KOPT-K1 (cell line): ENCODE measurements around the gene VPS51.
A peak's percentile ranks its signal among the peaks of the same experiment; 100 is the strongest.

Source experiments
- H3K27ac ChIP-seq: fragments of 200-600 bp; sonication (generic); 2 replicates; pipeline ENCODE4 v1.5.1; 2016; ENCODE audit warnings: antibody characterized with exemption, mild to moderate bottlenecking, low read depth, low read length; ENCODE audit not compliant: poor library complexity, severe bottlenecking
- H3K36me3 ChIP-seq: fragments of 200-600 bp; sonication (generic); 2 replicates; pipeline ENCODE4 v1.5.1; 2017; ENCODE audit warnings: antibody characterized with exemption, mild to moderate bottlenecking, low read length, moderate library complexity; ENCODE audit not compliant: insufficient read depth
- H3K9me3 ChIP-seq: fragments of 200-600 bp; sonication (generic); 2 replicates; pipeline ENCODE4 v1.5.1; 2017; ENCODE audit warnings: antibody characterized with exemption, low read length, mild to moderate bottlenecking; ENCODE audit not compliant: insufficient read depth, poor library complexity, severe bottlenecking

VPS51 gene

DNA sequence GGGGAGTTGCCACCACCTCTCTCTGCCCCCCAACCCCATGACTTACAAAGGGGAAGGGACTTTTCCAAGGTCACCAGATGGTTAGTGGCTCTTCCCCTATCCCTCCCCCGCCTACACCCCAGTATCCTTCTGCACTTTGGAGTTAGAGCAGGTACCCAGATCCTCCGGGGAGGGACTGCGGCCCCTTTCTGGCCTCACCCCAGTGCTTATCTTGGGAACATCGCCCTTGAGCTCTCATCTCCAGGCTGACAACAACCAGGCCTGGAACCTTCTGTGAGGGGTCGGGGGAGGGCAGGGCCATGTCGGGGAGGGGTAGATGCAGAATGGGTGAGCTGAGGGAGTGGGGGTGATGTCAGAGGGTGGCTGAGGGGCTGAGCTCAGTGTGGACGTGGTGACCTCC is 30.2 kb upstream of the VPS51 start:
- Histone ChIP-seq H3K36me3 (no peaks in the 10 kb centered on the region), H3K27ac (no peak overlapping the region), H3K9me3 (no peaks in the 10 kb centered on the region)

DNA sequence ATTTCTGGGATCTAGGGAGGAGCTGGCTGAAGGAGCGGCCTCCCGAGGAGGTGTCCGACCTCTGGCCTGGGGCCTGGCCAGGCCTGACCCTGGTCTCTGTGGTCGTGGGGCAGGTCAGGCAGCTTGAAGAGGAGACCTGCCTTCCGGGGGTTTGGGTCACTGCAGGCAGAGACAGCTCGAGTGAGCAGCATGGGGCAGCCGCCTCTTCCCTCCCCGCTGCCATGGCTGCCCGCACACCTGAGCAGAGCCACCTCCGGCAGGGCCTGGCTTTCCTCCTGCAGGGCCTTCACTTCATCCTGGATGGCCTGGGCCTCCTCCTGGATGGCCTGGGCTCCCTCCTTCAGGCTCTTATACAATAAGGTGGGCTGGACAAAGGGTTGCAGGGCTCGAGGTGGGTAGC is 29.7 kb upstream of the VPS51 start:
- Histone ChIP-seq H3K9me3 (no peaks in the 10 kb centered on the region), H3K36me3 (no peaks in the 10 kb centered on the region), H3K27ac (no peak overlapping the region)

DNA sequence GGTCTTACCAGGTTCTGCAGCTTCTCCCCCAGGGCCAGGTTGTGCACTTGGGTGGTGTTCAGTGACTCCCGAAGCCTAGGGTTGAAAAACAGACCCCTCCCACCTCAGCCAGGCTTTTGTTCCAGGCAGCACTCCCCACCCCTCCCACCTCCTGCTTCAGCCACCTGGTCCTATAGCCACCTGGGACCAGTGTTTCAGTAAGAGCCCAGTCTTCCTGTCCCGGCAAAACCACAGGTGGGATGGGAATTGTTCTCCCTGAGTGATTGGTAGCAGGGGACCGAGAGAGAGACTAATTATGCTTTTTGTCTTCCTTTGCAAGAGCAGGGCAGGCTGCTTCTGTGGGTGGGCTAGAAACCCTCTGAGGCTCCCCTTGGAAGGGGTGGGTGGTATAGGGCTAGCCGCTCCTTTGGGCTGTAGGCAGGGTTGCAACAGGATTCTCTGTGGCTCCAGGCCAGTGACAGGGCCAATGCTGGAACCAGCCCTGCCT is 29.2 kb upstream of the VPS51 start:
- no peak overlapping the region for H3K27ac ChIP-seq
- H3K9me3 ChIP-seq: no peaks in the 10 kb centered on the region
- H3K36me3 ChIP-seq: no peaks in the 10 kb centered on the region

DNA sequence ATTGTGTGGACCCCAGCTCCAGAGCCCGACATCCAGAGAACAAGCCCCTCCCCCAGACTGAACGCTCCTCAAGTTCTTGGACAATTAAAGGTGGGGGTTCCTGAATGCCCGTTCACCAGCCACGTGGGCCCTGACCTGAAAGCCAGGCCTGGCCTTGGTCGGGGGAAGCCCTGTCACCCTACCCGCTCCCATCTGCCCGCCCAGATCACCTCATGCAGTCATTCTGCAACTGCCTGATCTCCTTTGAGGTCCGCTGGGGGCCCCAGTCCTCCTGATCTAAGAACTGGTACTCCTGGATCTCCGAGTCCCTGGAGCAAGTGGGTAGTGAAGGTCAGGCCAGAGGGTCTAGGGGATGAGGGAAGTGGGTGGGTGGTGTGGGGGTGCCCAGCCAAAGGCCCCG is 28.6 kb upstream of the VPS51 start:
- Histone ChIP-seq H3K9me3 (no peaks in the 10 kb centered on the region), H3K27ac (no peak overlapping the region), H3K36me3 (no peaks in the 10 kb centered on the region)

DNA sequence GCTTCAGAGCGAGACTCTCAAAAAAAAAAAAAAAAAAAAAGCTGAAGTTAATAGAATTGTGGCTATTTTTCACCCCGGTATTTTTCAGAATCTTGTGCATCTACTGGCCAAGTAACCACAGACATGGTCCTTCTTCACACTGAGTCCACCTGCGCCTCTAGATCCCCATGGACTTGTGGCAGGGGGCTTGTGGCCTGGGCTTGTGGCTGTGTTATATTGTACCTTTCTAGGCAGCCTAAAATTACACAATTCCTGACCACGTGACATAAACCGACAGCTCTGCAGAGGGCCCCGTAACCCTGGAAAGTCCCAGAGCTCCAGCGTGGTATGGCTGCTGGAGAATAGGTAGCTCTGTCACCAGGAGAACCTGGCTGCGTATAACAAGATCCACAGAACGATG is 26.8 kb upstream of the VPS51 start:
- Histone ChIP-seq H3K36me3 (no peaks in the 10 kb centered on the region), H3K9me3 (no peaks in the 10 kb centered on the region), H3K27ac (no peak overlapping the region)

DNA sequence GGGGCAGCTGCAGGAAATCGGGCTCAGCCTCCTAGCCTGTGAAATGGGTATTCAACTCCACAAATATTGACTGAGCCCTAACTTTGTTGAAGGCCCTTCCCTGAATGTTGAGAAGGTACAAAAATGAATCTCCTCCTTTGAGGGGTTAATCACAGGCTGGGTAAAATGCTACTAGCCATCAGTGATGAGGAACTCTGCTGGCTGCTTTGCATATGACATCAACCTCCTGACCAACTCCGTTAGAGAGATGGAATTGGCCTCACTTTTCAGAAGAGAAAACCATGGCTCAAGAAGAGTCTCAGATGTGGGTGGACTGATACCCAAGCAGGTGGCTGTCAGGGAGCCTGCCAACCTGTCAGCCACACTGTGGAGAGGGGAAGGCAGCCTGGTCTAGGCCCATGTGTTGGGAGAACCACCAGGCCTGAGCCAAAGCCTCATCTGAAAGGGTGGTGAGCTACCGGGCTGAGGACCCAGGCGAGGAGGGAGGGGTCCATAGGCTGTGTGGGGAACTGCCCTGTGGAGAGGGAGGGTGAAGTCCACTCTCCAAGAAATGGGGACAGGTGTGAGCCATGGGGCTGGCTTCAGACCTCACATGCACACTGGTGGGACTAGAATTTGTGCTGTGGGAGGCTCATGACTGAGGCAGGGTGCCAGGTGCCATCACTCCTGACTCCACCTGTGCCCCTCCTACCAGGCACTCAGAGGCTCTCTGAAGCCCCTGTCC is 23.9 kb upstream of the VPS51 start:
- peaks cover 21% of the 10 kb centered on the region for H3K36me3 ChIP-seq
- no peak overlapping the region for H3K27ac ChIP-seq
- no peaks in the 10 kb centered on the region for H3K9me3 ChIP-seq

DNA sequence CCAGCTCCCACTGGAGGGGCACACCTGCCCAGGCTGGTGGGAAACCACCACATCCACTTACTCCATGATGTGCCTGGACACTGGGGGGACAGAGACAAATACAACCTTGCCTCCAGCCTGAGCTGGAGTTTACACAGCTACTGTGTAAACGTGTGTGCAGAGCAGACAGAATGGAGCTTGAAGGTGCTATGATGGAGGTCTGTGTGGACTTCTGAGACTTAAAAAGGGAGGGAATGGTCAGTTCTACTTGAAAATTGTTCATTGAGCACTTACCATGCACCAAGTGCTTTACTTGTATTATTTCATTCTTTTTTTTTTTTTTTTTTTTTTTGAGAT is 23.4 kb upstream of the VPS51 start:
- H3K9me3 ChIP-seq: no peaks in the 10 kb centered on the region
- peaks cover 26% of the 10 kb centered on the region for H3K36me3 ChIP-seq
- no peak overlapping the region for H3K27ac ChIP-seq

DNA sequence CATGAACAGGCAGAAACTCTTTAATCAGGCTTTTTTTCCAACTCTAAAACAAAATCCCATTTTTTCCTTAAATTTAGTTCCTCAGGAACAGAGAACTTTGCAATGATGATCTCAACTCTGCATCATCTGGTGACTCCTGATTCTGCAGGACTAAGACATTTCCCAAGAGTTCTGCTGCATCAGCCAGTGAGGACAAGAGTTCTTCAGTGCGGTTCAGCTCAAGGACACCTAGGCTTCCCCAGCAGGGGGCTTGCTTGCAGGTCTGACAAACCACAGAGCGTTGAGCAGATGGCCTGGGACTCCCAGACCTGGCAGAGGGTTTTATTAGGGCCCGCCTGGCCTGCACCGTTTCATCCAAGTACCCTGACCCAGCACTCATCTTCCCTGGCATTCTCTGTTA is 18.6 kb upstream of the VPS51 start:
- Histone ChIP-seq H3K36me3 (peaks cover 74% of the 10 kb centered on the region), H3K27ac (no peak overlapping the region), H3K9me3 (no peaks in the 10 kb centered on the region)

DNA sequence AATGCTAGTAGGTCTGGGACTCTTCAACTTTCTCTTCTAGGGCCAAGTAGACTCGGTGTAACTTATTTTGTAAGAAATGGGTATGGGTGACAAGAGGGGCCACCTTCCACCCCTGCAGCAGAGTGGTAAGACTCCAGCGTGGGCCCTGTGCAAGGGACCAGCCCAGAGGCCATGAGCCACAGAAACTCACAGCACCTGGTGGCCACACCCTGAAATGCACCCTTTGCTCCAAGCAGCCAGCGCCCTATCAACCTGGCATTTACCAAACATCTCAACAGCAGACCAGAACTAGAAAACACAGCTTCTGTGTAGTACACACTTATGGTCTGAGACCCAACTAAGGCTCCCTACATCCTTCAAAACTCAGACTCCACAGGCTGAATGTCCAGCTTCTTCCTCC is 17.9 kb upstream of the VPS51 start:
- Histone ChIP-seq H3K27ac (no peak overlapping the region), H3K9me3 (no peaks in the 10 kb centered on the region), H3K36me3 (peaks cover 80% of the 10 kb centered on the region)

DNA sequence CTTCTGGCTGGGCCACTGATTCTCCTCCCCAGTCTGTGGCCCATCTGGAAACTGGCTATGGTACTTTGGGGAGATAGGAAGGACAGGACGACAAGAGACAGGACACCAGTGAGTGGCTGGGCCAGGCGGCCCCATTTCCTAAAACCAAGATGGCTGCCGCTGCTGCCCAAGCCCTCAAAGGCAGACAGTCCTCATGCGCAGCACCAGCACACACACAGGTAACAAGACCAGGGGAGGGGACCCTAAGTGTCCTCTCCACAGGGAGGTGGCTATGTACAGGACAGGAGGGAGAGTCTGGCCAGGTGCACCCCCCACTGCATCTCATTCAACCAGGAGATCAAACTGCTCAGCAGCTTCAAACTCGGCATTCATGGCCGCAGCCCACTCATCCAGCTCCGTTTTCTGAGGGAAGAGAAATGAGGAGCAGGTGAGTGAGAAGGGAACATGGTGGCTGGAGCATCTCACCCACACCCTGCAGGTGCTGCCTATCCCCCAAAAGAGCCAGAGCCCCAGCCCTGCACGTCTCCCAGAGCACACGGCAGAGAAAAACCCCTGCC is 17.1 kb upstream of the VPS51 start:
- Histone ChIP-seq H3K36me3 (peaks cover 80% of the 10 kb centered on the region), H3K27ac (no peak overlapping the region), H3K9me3 (no peaks in the 10 kb centered on the region)

DNA sequence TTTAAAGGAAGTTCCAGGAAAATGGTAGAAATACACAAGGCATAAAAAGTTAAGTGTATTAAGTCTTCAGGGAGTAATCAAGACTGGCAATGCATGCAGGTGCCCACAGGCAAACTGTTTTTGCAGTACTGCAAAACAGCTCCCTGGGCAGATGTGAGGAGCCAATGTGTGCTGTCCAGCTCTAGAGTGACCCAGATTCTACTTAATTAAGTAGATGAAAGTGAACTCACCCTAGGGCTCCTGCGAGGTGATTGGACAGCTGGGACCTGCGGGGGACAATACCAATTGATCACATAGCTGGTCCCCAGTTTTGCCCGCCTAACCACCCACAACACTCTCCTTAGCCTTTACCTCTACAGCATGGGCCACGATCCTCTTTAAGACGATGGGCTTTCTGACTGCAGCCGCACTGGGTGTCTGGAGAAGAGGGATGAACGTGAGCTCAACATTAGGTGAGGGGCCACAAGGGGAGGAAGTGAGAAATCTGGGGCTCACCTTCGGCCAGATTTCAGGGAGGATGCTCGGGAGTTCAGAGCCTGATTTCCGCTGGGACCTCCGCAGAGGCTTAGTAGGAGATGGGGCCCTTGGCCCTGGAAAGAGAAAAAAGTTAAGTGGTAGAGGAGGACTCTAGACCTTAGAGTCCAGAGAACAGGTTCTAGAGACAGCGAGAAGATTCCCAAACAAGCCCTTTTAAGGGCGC is 12.7 kb upstream of the VPS51 start:
- no peaks in the 10 kb centered on the region for H3K9me3 ChIP-seq
- peaks cover 80% of the 10 kb centered on the region for H3K36me3 ChIP-seq
- peak overlapping the region; percentile 97 for H3K27ac ChIP-seq

DNA sequence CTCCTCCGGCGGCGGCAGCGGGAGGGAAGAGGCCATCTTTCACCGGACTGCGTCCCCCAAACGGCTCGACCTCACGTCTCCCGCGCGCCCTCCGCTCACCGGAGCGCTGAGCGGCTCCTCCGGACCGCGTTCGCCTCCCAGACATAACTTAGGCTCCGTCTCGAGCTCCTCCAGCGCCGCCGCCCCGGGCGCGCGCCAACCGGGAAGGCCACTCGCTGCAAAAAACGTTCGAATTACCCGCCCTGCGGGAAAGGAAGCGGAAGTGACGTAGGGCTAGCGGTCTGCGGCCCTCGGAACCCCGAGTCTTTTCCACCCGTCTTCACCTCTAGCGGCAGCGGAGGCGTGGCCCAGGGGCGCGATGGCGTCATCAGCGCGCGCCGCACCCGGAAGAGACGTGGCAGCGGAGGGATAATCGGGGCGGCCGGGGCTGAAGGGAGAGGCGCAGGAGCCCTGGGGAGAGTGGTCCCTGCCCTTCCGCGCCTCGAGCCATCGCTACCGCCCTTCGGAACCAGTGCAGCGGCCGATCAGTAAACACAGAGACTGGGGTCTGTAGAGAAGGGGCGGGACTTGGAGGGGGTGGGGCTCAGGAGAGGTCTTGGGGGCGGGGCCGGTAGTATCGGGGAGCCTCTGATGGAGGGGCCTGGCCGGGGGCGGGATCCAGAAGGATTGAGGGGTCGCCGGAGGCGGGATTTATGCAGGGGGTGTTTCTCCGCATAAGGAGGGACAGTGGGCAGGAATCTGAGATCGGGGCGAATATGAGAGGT is 12.0 kb upstream of the VPS51 start, which contains the start of the genes CDCA5 and ZFPL1:
Gene CDCA5 (minus strand): TSS at position 207 of the 764 bp plus-strand sequence. CDS start 62 bp downstream, at position 145.
Gene ZFPL1 (plus strand): TSS at position 389 of the 764 bp plus-strand sequence. CDS start 477 bp downstream, outside the sequence.
- Histone ChIP-seq H3K36me3 (peaks cover 80% of the 10 kb centered on the region), H3K9me3 (no peaks in the 10 kb centered on the region), H3K27ac (peak within 1 kb of the TSS; percentile 97)

DNA sequence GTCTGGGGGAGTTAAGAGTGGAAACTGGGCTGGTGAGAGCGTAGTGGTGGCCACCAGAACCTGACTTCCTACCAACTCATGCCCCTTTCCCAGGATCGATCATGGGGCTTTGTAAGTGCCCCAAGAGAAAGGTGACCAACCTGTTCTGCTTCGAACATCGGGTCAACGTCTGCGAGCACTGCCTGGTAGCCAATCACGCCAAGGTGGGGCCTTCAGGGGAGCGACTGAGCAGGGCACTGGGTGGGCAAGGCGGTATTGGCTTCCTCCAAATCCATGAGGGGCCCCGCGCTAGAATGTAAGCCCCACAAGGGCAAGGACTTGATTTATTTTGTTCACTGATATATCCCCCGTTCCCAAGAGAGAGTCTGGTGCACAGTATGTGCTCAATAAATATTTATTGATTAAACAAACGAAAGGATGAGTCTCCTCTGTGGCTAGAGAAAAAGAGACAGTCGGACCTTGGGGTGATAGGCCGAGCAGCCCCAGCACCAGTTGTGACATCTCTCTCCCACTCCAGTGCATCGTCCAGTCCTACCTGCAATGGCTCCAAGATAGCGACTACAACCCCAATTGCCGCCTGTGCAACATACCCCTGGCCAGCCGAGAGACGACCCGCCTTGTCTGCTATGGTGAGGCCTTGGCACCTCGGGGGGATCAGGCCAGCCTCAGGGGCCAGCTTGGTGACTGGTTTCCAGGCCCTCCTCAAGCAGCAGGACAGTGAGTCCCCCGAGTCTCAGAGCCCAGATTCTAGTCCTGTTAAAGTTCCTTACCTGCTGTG is 11.2 kb upstream of the VPS51 start:
- Histone ChIP-seq H3K36me3 (peaks cover 80% of the 10 kb centered on the region), H3K9me3 (no peaks in the 10 kb centered on the region), H3K27ac (peak overlapping the region; percentile 97)

DNA sequence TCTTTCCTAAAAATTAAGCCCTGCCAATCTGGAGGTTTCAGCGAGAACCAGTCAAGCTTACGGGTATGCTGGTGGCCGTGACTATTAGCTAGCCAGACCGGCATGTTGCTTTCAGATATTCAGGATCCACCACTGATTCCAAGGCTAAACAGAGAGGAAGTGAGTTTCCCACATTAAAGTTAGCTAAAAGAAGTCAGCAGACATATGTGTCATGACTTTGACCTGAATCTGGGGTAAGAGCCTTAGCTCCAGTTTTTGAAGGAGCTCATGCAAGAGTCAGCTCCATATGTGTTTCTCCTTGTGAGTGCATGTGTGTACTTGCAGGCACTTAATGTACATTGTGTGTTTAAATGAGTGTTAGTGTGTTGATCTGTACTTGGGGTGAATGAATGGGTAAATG is 10.6 kb upstream of the VPS51 start:
- no peak overlapping the region for H3K27ac ChIP-seq
- H3K36me3 ChIP-seq: peaks cover 74% of the 10 kb centered on the region
- H3K9me3 ChIP-seq: no peaks in the 10 kb centered on the region
